Sigmoid colon (tissue), 7 donors: ENCODE results near the gene IQGAP1. TPM values are rescaled to one million over a fixed set of nuclear protein-coding genes. Genes with fewer than 3 reads are reported as not detected.

ENCODE experiments used
- DNase-seq: peaks from one replicate; pipeline ENCODE4 v3.0.0-alpha.2; 2019
- H3K27ac ChIP-seq, 4 donors: fragments of 200-600 bp; sonication (generic); one replicate each; pipeline ENCODE4 v1.5.1; 2016 to 2019; ENCODE audit warnings: mild to moderate bottlenecking in 1 of 4
- H3K27me3 ChIP-seq, 3 donors: fragments of 200-600 bp; sonication (generic); one replicate each; pipeline ENCODE4 v1.5.1; 2019; ENCODE audit warnings: mild to moderate bottlenecking in 1 of 3
- H3K36me3 ChIP-seq, 4 donors: fragments of 200-600 bp; sonication (generic); one replicate each; pipeline ENCODE4 v1.5.1; 2016 to 2019
- H3K4me1 ChIP-seq, 4 donors: fragments of 200-600 bp; sonication (generic); one replicate each; pipeline ENCODE4 v1.5.1; 2017 to 2019
- H3K4me3 ChIP-seq, 4 donors: fragments of 200-600 bp; sonication (generic); one replicate each; pipeline ENCODE4 v1.5.1; 2017 to 2019; ENCODE audit warnings: mild to moderate bottlenecking in 2 of 4, moderate library complexity in 1 of 4
- H3K9me3 ChIP-seq, 4 donors: fragments of 200-600 bp in 3 of 4; sonication (generic) in 3 of 4; one replicate each; pipeline versions ENCODE4 v1.5.1 to v1.6.1; 2013 to 2019
- CTCF ChIP-seq, 4 experiments: fragments of 450-650 bp in 3 of 4; fragments of 200-600 bp in 1 of 4; IDR thresholded peaks; one replicate each; pipeline ENCODE4 v1.5.1; 2016 to 2019; ENCODE audit warnings: antibody characterized with exemption in 4 of 4, mild to moderate bottlenecking in 3 of 4, moderate library complexity in 2 of 4
- EP300 ChIP-seq, 4 donors: sonication (generic); formaldehyde crosslinking; IDR thresholded peaks; one replicate each; pipeline ENCODE4 v1.6.1; 2017; ENCODE audit warnings: antibody characterized with exemption in 4 of 4
- POLR2A ChIP-seq, 2 donors: fragments of 450-650 bp; IDR thresholded peaks; one replicate each; pipeline ENCODE4 v1.6.1; 2016; ENCODE audit warnings: antibody characterized with exemption in 2 of 2, mild to moderate bottlenecking in 2 of 2, moderate library complexity in 2 of 2
- POLR2AphosphoS5 ChIP-seq, 4 donors: sonication (generic); formaldehyde crosslinking; IDR thresholded peaks; one replicate each; pipeline ENCODE4 v1.6.1; 2017; ENCODE audit warnings: antibody characterized with exemption in 4 of 4
- WGBS, 2 donors: extraction: QIAGEN DNeasy Blood & Tissue Kit; methylation state at CpG; one replicate each; pipeline ENCODE4 v1.1.7; 2013; 5-methylcytosine and 5-hydroxymethylcytosine counted together
- intact Hi-C: fragments of 100-400 bp; cut with DNase I; formaldehyde crosslinking; loops from one replicate; pipeline ENCODE4 v1.15.1; 2023
- polyA plus RNA-seq, 3 donors: library from polyadenylated mRNA; stranded (reverse); fragments of 200-250 nt; gene quantifications; one replicate each; pipeline ENCODE4 v1.2.3, GENCODE V29; 2013
- total RNA-seq, 4 donors: library from RNA; depleted of rRNA; stranded (reverse); fragments of >200 nt; gene quantifications; one replicate each; pipeline ENCODE4 v1.1.0, GENCODE V29; 2016
- donor health status: healthy with polysubstance abuse.
- donor health status: Bipolar disorder and iron deficiency.
- donor health status: healthy.

The IQGAP1 gene
- total and polyA plus RNA-seq, 7 donors = 96.7 to 283 (median 135) TPM

GRCh38 chr15:90487186-90487585, 99.1 kb downstream of the IQGAP1 start:
- Histone ChIP-seq H3K4me3 (no peak overlapping the region), H3K4me1 (peaks cover 0 to 2% (median 1%) of the 10 kb centered on the region in 4 donors), H3K27ac (no peak overlapping the region), H3K9me3 (no peaks in the 10 kb centered on the region), H3K36me3 (peaks cover 29 to 99% (median 73%) of the 10 kb centered on the region in 4 donors), H3K27me3 (no peaks in the 10 kb centered on the region)
- intact Hi-C loops = no loop called here
- no peak for DNase-seq
- TF ChIP-seq POLR2A (IDR thresholded peaks at IDR 0.05) (no peak), POLR2AphosphoS5 (IDR thresholded peaks at IDR 0.05) (no peak), CTCF (IDR thresholded peaks at IDR 0.05) (no peak), EP300 (IDR thresholded peaks at IDR 0.05) (no peak)
- 93 to 94% methylated on average over 8 of the region's 8 CpGs for WGBS, 2 donors

GRCh38 chr15:90489514-90489913, 101.5 kb downstream of the IQGAP1 start:
- Histone ChIP-seq H3K4me3 (no peak overlapping the region), H3K36me3 (peaks cover 27 to 100% (median 76%) of the 10 kb centered on the region in 4 donors), H3K4me1 (no peaks in the 10 kb centered on the region), H3K27ac (no peak overlapping the region), H3K27me3 (no peaks in the 10 kb centered on the region), H3K9me3 (no peaks in the 10 kb centered on the region)
- 96 to 97% methylated on average over 1 of the region's 1 CpG for WGBS, 2 donors
- no peak for DNase-seq
- intact Hi-C loops = no loop called here
- no peak for TF ChIP-seq POLR2A (IDR thresholded peaks at IDR 0.05)
- TF ChIP-seq EP300 (IDR thresholded peaks at IDR 0.05) = no peak
- no peak for TF ChIP-seq CTCF (IDR thresholded peaks at IDR 0.05)
- no peak for TF ChIP-seq POLR2AphosphoS5 (IDR thresholded peaks at IDR 0.05)

GRCh38 chr15:90489944-90490343, 101.9 kb downstream of the IQGAP1 start:
- DNase-seq = no peak
- peaks cover 27 to 100% (median 75%) of the 10 kb centered on the region in 4 donors for H3K36me3 ChIP-seq
- WGBS, 2 donors = 63 to 81% methylated on average over 2 of the region's 2 CpGs
- intact Hi-C loops = no loop called here
- no peak overlapping the region for H3K27ac ChIP-seq
- TF ChIP-seq POLR2A (IDR thresholded peaks at IDR 0.05) (no peak), POLR2AphosphoS5 (IDR thresholded peaks at IDR 0.05) (no peak)
- no peak overlapping the region for H3K4me3 ChIP-seq
- H3K9me3 ChIP-seq = no peaks in the 10 kb centered on the region
- H3K4me1 ChIP-seq = no peaks in the 10 kb centered on the region
- no peaks in the 10 kb centered on the region for H3K27me3 ChIP-seq

- TF ChIP-seq EP300 (IDR thresholded peaks at IDR 0.05) (no peak), POLR2A (IDR thresholded peaks at IDR 0.05) (no peak)
- no peak for DNase-seq
- no peak overlapping the region for H3K27ac ChIP-seq
- H3K4me1 ChIP-seq = no peaks in the 10 kb centered on the region
- no peaks in the 10 kb centered on the region for H3K27me3 ChIP-seq
- no peaks in the 10 kb centered on the region for H3K9me3 ChIP-seq
- H3K4me3 ChIP-seq = no peak overlapping the region
- intact Hi-C loops = no loop called here
- H3K36me3 ChIP-seq = peaks cover 27 to 100% (median 61%) of the 10 kb centered on the region in 4 donors
Measured at GRCh38 chr15:90493647-90494046, 105.6 kb downstream of the IQGAP1 start.

- intact Hi-C loops = no loop called here
- Histone ChIP-seq H3K36me3 (peaks cover 31 to 100% (median 62%) of the 10 kb centered on the region in 4 donors), H3K27ac (no peak overlapping the region), H3K4me3 (no peak overlapping the region), H3K27me3 (no peaks in the 10 kb centered on the region), H3K9me3 (no peaks in the 10 kb centered on the region), H3K4me1 (no peaks in the 10 kb centered on the region)
- 83 to 88% methylated on average over 3 of the region's 3 CpGs for WGBS, 2 donors
- DNase-seq = no peak
- TF ChIP-seq CTCF (IDR thresholded peaks at IDR 0.05) (no peak), POLR2AphosphoS5 (IDR thresholded peaks at IDR 0.05) (no peak), POLR2A (IDR thresholded peaks at IDR 0.05) (no peak), EP300 (IDR thresholded peaks at IDR 0.05) (no peak)
Measured at GRCh38 chr15:90495067-90495466, 107.0 kb downstream of the IQGAP1 start.

GRCh38 chr15:90496791-90497190, 108.7 kb downstream of the IQGAP1 start:
- peaks cover 23 to 100% (median 61%) of the 10 kb centered on the region in 4 donors for H3K36me3 ChIP-seq

More at GRCh38 chr15:90496791-90497190, 108.7 kb downstream of the IQGAP1 start:
- TF ChIP-seq EP300 (IDR thresholded peaks at IDR 0.05) = no peak
- no peak for TF ChIP-seq POLR2AphosphoS5 (IDR thresholded peaks at IDR 0.05)
- TF ChIP-seq POLR2A (IDR thresholded peaks at IDR 0.05) = no peak
- TF ChIP-seq CTCF (IDR thresholded peaks at IDR 0.05) = no peak
- intact Hi-C loops = no loop called here
- DNase-seq = no peak
- Histone ChIP-seq H3K4me1 (no peaks in the 10 kb centered on the region), H3K27me3 (no peaks in the 10 kb centered on the region), H3K4me3 (no peak overlapping the region), H3K9me3 (no peaks in the 10 kb centered on the region), H3K27ac (no peak overlapping the region)
- 72 to 78% methylated on average over 3 of the region's 3 CpGs for WGBS, 2 donors
